Thoracic aorta (tissue), 2 donors: ENCODE results near the gene MTF2. TPM values are rescaled to one million over a fixed set of nuclear protein-coding genes. Genes with fewer than 3 reads are reported as not detected.

ENCODE experiments used
- ATAC-seq: fragments of 150-250 bp; one replicate; pipeline ENCODE4 v1.8.0; 2017; ENCODE audit warnings: low read depth; ENCODE audit not compliant: insufficient number of reproducible peaks, low FRiP score
- DNase-seq: peaks from one replicate; pipeline ENCODE4 v3.0.0-alpha.2; 2020; ENCODE audit warnings: low spot score
- H3K27ac ChIP-seq, 2 donors: fragments of 200-600 bp; sonication (generic); 1 replicate in 1 of 2; 2 replicates in 1 of 2; pipeline ENCODE4 v1.5.1; 2016; ENCODE audit warnings: mild to moderate bottlenecking in 2 of 2, moderate library complexity in 2 of 2
- H3K27me3 ChIP-seq: fragments of 200-600 bp; sonication (generic); replicated peaks from 2 replicates; pipeline ENCODE4 v1.6.0; 2016; ENCODE audit warnings: mild to moderate bottlenecking; ENCODE audit not compliant: insufficient read depth
- H3K36me3 ChIP-seq: fragments of 200-600 bp; sonication (generic); one replicate; pipeline ENCODE4 v1.5.1; 2016
- H3K4me1 ChIP-seq, 2 donors: fragments of 200-600 bp; sonication (generic); 1 replicate in 1 of 2; 2 replicates in 1 of 2; pipeline versions ENCODE4 v1.5.1 to v1.6.0; 2016; ENCODE audit warnings: low read depth in 2 of 2, mild to moderate bottlenecking in 1 of 2; ENCODE audit not compliant: control insufficient read depth in 1 of 2
- H3K4me3 ChIP-seq: fragments of 200-600 bp; sonication (generic); 2 replicates; pipeline ENCODE4 v1.5.1; 2016; ENCODE audit warnings: mild to moderate bottlenecking
- H3K9me3 ChIP-seq: fragments of 200-600 bp; sonication (generic); 2 replicates; pipeline ENCODE4 v1.5.1; 2016
- total RNA-seq, 2 donors: library from RNA; depleted of rRNA; stranded (reverse); fragments of >200 nt; gene quantifications; one replicate each; pipeline versions ENCODE4 v1.1.0 to v1.2.3, GENCODE V29; 2016
- TF ChIP-seq, protein P1 (sequence below): fragments of 200-600 bp; sonication (generic); IDR thresholded peaks from one replicate; pipeline ENCODE4 v1.5.1; 2019; ENCODE audit warnings: antibody characterized with exemption

Gene MTF2
- total RNA-seq, 2 donors from 2014 or later = 23.2 to 27.8 TPM

DNA sequence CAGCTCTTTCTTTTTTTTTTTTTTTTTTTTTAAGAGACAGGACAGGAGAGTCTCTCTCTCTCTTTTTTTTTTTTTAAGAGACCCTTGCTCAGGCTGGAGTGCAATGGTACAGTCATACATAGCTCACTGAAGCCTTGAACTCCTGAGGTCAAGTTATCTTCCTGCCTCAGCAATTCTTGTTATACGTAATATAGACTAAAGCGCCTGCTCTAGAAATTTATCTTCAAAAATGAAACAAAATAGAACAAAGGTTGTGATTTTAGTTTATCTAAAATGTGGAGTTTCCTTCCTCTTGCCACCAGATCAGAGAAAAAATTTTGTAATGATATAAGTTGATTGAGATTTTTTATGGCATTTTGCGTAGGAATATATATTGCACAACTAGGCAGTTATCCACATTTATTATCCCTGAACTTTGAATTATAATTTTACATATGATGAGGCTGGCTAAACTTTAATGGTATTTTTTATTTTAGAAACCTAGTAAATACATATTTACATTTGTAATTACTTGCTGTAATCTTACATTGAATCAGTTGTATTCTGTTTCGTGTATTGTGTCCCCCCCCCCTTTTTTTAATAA lies 44.2 kb downstream of the MTF2 start:
- H3K4me1 ChIP-seq = no peaks in the 10 kb centered on the region
- no peak overlapping the region for H3K4me3 ChIP-seq
- H3K9me3 ChIP-seq = no peaks in the 10 kb centered on the region
- ATAC-seq (no peak), DNase-seq (no peak)
- H3K27ac ChIP-seq = no peak overlapping the region
- no peaks in the 10 kb centered on the region for H3K27me3 ChIP-seq
- TF ChIP-seq, protein P1, sequence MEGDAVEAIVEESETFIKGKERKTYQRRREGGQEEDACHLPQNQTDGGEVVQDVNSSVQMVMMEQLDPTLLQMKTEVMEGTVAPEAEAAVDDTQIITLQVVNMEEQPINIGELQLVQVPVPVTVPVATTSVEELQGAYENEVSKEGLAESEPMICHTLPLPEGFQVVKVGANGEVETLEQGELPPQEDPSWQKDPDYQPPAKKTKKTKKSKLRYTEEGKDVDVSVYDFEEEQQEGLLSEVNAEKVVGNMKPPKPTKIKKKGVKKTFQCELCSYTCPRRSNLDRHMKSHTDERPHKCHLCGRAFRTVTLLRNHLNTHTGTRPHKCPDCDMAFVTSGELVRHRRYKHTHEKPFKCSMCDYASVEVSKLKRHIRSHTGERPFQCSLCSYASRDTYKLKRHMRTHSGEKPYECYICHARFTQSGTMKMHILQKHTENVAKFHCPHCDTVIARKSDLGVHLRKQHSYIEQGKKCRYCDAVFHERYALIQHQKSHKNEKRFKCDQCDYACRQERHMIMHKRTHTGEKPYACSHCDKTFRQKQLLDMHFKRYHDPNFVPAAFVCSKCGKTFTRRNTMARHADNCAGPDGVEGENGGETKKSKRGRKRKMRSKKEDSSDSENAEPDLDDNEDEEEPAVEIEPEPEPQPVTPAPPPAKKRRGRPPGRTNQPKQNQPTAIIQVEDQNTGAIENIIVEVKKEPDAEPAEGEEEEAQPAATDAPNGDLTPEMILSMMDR = no peak
- H3K36me3 ChIP-seq = peaks cover 4% of the 10 kb centered on the region

DNA sequence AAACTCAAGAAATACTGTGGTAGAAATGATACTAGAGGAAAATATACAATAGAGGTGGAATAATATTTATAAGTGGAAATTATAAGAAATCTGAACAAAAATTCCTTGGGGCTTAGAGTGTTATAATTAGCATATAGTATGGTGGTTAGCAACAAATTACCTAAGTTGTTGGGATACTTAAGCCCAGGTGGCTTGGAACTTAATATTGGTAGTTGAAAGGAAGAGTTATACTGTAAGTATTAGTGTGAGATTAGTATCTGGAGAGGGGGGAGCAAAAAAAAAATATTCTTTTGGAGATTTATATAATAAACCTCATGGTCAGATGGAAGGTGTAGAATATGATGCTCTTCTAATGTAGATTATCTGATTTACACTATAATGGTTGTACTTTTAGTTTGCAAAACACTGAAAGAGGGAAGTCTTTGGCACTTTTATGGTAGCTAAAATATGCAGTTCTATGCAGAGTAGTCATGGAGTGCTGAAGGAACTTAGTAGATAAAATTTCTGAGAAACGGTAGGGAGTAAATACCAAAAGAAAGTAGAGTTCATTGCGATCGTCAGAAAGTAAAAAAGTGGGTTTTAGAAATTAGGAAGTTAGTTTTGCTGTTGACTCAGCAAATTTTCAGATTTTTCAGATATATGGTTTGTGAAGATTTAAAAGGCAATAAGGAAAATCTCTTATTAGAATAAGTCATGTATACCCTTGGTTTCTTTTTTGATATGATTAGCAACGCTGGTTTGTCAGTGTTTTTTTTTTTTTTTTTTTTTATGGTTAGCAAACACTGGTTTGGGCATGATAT lies 45.7 kb downstream of the MTF2 start:
- DNase-seq (no peak), ATAC-seq (no peak)
- H3K36me3 ChIP-seq = no peaks in the 10 kb centered on the region
- H3K27me3 ChIP-seq = no peaks in the 10 kb centered on the region
- H3K27ac ChIP-seq = no peak overlapping the region
- no peak overlapping the region for H3K4me3 ChIP-seq
- TF ChIP-seq, protein P1 = no peak
- H3K4me1 ChIP-seq = no peaks in the 10 kb centered on the region
- H3K9me3 ChIP-seq = no peaks in the 10 kb centered on the region

DNA sequence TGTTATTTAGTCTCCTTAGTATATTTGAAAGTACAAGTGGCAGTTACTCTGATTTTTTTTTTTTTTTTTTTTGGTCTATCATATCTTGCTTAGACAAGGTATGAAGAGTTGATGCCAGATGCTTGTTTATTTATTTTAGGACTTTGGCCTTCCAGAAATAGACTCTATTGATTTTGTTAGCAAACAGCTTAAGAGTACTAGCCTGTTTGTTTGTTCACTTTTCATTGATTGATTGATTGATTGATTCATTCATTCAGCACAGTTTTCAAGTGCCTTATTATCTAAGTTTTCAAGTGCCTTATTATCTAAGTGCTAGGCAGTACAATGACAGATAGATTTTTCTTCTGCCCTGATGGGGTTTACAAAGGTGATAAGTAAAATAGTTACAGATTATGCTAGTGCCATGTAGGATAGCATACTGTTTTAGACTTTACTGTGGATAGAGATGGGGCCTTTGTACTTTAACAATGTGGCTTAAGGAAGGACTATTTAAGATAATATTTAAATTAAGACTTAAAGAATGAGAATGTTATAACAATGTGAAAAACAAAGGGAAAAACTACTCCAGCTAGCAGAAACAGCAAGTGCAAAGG lies 50.5 kb downstream of the MTF2 start:
- ATAC-seq (no peak), DNase-seq (no peak)
- no peaks in the 10 kb centered on the region for H3K4me1 ChIP-seq
- H3K27ac ChIP-seq = no peak overlapping the region
- H3K27me3 ChIP-seq = no peaks in the 10 kb centered on the region
- H3K4me3 ChIP-seq = no peak overlapping the region
- TF ChIP-seq, protein P1 = no peak
- no peaks in the 10 kb centered on the region for H3K9me3 ChIP-seq
- H3K36me3 ChIP-seq = no peaks in the 10 kb centered on the region

DNA sequence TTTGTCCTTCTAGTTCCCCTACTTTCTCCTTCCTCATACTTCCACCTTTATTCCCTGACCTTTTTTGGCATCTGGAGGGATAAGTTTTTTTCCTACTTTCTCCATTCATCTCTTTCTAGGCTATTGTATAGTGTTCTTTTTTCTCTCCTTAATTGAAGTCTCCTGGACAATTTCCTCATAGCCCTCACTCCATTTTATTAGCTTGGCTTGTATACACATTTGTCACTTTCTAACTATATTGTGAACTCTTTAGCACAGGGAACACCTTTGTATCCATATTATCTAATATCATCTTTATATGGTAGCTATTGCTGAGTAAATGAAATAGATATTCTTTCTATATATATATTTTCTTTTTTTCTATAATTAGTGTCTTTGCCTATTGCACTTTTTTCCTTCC lies 53.6 kb downstream of the MTF2 start:
- no peak for DNase-seq
- Histone ChIP-seq H3K36me3 (peaks cover 13% of the 10 kb centered on the region), H3K27ac (no peak overlapping the region), H3K27me3 (no peaks in the 10 kb centered on the region), H3K4me3 (no peak overlapping the region), H3K9me3 (no peaks in the 10 kb centered on the region), H3K4me1 (no peaks in the 10 kb centered on the region)
- ATAC-seq = no peak
- TF ChIP-seq, protein P1 = no peak

DNA sequence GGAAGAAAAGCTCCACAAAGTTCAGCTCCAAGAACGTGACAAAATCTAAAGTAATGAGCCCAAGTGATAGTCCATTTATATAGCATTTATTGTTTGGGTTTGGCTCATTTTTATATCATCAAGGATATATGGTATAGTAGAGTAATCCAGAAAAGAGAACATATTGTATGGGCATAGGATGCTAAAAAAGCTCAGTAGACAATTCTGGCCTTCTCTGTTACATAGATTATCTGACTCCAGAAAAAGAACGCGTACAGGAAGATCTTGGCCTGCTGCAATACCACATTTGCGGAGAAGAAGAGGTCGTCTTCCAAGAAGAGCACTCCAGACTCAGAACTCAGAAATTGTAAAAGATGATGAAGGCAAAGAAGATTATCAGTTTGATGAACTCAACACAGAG lies 57.4 kb downstream of the MTF2 start:
- Histone ChIP-seq H3K27me3 (no peaks in the 10 kb centered on the region), H3K36me3 (peaks cover 13% of the 10 kb centered on the region), H3K4me3 (no peak overlapping the region), H3K4me1 (no peaks in the 10 kb centered on the region), H3K27ac (no peak overlapping the region), H3K9me3 (no peaks in the 10 kb centered on the region)
- ATAC-seq (no peak), DNase-seq (no peak)
- TF ChIP-seq, protein P1 = no peak
